ENCODE data around the gene NAPG. TPM values are rescaled to one million over a fixed set of nuclear protein-coding genes. Genes with fewer than 3 reads are reported as not detected.

Gene NAPG
- total RNA-seq, 1 experiment from 2014 or later, result 28.0 TPM

DNA sequence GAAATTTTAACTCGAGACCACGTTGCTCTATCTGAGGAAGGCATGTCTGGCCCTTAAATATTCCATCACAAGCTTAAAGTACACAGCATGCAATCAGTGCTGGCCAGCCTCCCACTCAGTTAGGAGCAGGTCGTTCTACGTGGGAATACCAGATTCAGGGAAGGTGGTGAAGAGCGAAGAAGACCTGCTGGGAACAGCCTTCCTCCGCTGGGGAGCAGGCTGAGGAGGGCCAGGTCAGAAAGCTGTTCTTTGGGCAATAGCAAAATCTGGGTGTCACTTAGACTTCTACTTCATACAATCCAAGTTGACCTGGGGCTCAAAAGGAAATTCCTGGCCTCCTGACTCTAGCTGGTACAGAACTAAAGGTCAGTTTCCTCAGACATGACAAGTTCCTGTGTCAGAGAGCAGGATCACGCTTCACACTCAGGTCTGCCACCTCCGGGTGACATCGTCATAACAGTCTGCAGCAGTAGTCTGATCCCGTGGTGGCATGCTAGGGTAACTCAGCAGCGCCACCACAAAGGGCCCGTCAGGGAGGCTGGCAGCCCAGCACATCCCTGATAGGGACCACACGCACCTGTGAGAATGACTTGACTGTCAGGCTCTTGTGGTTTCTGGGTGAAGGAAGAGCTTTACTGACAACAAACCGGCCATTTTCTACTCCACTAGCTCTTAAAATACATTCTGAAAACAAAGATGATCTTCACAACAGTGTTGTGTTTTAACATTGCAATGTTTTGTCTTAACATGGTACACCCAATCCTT is 35.2 kb upstream of the NAPG start (continued):
- TF ChIP-seq, protein P1, sequence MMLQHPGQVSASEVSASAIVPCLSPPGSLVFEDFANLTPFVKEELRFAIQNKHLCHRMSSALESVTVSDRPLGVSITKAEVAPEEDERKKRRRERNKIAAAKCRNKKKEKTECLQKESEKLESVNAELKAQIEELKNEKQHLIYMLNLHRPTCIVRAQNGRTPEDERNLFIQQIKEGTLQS (IDR thresholded peaks at IDR 0.05), result no peak
- TF ChIP-seq ZNF274 (IDR thresholded peaks at IDR 0.05; ENCODE audit: low read depth, low read length) (no peak), SP1 (IDR thresholded peaks at IDR 0.05; ENCODE audit: low read depth) (no peak), YY1 (IDR thresholded peaks at IDR 0.05; ENCODE audit: extremely low read depth, insufficient replicate concordance, low read depth, low read length) (no peak), EGR1 (IDR thresholded peaks at IDR 0.05; ENCODE audit: low read depth) (no peak), CEBPB (IDR thresholded peaks at IDR 0.05; ENCODE audit: low read depth) (no peak), ZFX (IDR thresholded peaks at IDR 0.05) (no peak), POLR2A (IDR thresholded peaks at IDR 0.05; ENCODE audit: borderline replicate concordance, extremely low read depth, insufficient read depth, insufficient read length) (no peak)
- TF ChIP-seq, protein P2, sequence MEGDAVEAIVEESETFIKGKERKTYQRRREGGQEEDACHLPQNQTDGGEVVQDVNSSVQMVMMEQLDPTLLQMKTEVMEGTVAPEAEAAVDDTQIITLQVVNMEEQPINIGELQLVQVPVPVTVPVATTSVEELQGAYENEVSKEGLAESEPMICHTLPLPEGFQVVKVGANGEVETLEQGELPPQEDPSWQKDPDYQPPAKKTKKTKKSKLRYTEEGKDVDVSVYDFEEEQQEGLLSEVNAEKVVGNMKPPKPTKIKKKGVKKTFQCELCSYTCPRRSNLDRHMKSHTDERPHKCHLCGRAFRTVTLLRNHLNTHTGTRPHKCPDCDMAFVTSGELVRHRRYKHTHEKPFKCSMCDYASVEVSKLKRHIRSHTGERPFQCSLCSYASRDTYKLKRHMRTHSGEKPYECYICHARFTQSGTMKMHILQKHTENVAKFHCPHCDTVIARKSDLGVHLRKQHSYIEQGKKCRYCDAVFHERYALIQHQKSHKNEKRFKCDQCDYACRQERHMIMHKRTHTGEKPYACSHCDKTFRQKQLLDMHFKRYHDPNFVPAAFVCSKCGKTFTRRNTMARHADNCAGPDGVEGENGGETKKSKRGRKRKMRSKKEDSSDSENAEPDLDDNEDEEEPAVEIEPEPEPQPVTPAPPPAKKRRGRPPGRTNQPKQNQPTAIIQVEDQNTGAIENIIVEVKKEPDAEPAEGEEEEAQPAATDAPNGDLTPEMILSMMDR (IDR thresholded peaks at IDR 0.05 in 2 of 3, conservative IDR thresholded peaks at IDR 0.05 in 1 of 3; ENCODE audit: borderline replicate concordance in 1 of 3, insufficient read depth in 1 of 3, low read depth in 2 of 3, low read length in 2 of 3), result peak; percentile 68 to 91 (median 79)

DNA sequence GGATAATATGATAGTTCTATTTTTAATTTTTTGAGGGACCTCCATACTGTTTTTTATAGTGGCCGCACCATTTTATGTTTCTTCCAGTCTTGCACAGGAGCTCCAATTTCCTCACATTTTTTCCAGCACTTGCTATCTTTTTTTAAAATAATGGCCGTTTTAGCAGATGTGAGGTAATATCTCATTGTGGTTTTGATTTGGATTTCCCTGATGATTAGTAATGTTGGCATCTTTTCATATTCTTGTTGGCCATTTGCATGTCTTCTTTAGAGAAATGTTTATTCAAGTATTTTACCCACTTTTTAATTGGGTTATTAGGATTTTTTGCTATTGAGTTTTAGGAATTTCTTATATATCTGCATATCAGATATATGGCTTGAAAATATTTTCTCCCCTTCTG is 29.9 kb upstream of the NAPG start:
- CTCF ChIA-PET, result no interaction called here
- POLR2A ChIA-PET, result no interaction called here
- no peak for ATAC-seq

More for the DNA sequence above, 29.9 kb upstream of the NAPG start:
- no peaks in the 10 kb centered on the region for H4K20me1 ChIP-seq (ENCODE audit: insufficient read depth)
- intact Hi-C loops (cut with micrococcal nuclease), result no loop called here
- TF ChIP-seq, protein P3, sequence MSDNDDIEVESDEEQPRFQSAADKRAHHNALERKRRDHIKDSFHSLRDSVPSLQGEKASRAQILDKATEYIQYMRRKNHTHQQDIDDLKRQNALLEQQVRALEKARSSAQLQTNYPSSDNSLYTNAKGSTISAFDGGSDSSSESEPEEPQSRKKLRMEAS (IDR thresholded peaks at IDR 0.05), result no peak
- no peak for TF ChIP-seq ZFX (IDR thresholded peaks at IDR 0.05)
- TF ChIP-seq SIN3A (IDR thresholded peaks at IDR 0.05; ENCODE audit: low read depth), result no peak
- TF ChIP-seq JUND (IDR thresholded peaks at IDR 0.05), result no peak
- no peak for TF ChIP-seq EZH2 (IDR thresholded peaks at IDR 0.05)
- no peak for TF ChIP-seq SRF (IDR thresholded peaks at IDR 0.05; ENCODE audit: low read depth)
- TF ChIP-seq, protein P4, sequence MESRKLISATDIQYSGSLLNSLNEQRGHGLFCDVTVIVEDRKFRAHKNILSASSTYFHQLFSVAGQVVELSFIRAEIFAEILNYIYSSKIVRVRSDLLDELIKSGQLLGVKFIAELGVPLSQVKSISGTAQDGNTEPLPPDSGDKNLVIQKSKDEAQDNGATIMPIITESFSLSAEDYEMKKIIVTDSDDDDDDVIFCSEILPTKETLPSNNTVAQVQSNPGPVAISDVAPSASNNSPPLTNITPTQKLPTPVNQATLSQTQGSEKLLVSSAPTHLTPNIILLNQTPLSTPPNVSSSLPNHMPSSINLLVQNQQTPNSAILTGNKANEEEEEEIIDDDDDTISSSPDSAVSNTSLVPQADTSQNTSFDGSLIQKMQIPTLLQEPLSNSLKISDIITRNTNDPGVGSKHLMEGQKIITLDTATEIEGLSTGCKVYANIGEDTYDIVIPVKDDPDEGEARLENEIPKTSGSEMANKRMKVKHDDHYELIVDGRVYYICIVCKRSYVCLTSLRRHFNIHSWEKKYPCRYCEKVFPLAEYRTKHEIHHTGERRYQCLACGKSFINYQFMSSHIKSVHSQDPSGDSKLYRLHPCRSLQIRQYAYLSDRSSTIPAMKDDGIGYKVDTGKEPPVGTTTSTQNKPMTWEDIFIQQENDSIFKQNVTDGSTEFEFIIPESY (IDR thresholded peaks at IDR 0.05; ENCODE audit: extremely low read depth, insufficient replicate concordance, low read length), result no peak
- TF ChIP-seq ELF1 (IDR thresholded peaks at IDR 0.05; ENCODE audit: borderline replicate concordance, low read depth), result no peak
- no peak for TF ChIP-seq EGR1 (IDR thresholded peaks at IDR 0.05; ENCODE audit: low read depth)
- TF ChIP-seq CBX3 (IDR thresholded peaks at IDR 0.05; ENCODE audit: low read depth), result no peak
- TF ChIP-seq EZH2phosphoT487 (IDR thresholded peaks at IDR 0.05; ENCODE audit: borderline replicate concordance), result no peak
- TF ChIP-seq TCF7L2 (IDR thresholded peaks at IDR 0.05; ENCODE audit: borderline replicate concordance, extremely low read depth, insufficient read depth, insufficient read length), result no peak
- TF ChIP-seq ZNF274 (IDR thresholded peaks at IDR 0.05; ENCODE audit: low read depth, low read length), result no peak
- BruUV-seq (replicated peaks), result no TSS peak
- no peak overlapping the region for H3K4me2 ChIP-seq (ENCODE audit: low read length)
- H3K79me2 ChIP-seq (ENCODE audit: insufficient read depth, low read length), result no peaks in the 10 kb centered on the region
- H3K36me3 ChIP-seq (ENCODE audit: control insufficient read depth in 1 of 2, insufficient read depth in 2 of 2, low read length in 2 of 2), result no peaks in the 10 kb centered on the region
- no peaks in the 10 kb centered on the region for H3K4me1 ChIP-seq (ENCODE audit: control insufficient read depth in 1 of 2, insufficient read depth in 2 of 2, low read length in 2 of 2)
- H3K9me2 ChIP-seq (ENCODE audit: insufficient read depth), result no peaks in the 10 kb centered on the region
- no peak overlapping the region for H3K27ac ChIP-seq (ENCODE audit: low read depth, low read length)
- H2AFZ ChIP-seq (ENCODE audit: low read depth, low read length, poor library complexity, severe bottlenecking), result no peak overlapping the region
- no peak for DNase-seq (ENCODE audit: low read depth, low spot score)
- no peak overlapping the region for H3K4me3 ChIP-seq (replicated peaks in 1 of 2; ENCODE audit: low read depth in 1 of 2, low read length in 2 of 2)
- H3K9ac ChIP-seq (ENCODE audit: low read length), result no peak overlapping the region
- no peaks in the 10 kb centered on the region for H3K27me3 ChIP-seq (ENCODE audit: insufficient read depth, low read length)
- RAD21 ChIA-PET (ENCODE audit: low non-redundant PET in 1 of 2, low total read pairs in 2 of 2, uncharacterized antibody in 2 of 2, unreplicated experiment in 2 of 2), result no interaction called here
- H3K9me3 ChIP-seq (ENCODE audit: control insufficient read depth in 1 of 2, insufficient read depth in 1 of 2, low read depth in 1 of 2, low read length in 2 of 2), result no peaks in the 10 kb centered on the region

Data from HCT116 (cell line).